Bone marrow (tissue), 2 donors: ENCODE measurements around the gene IVNS1ABP.
"Not testable (repeated sequence)": the region's sequence is repeated elsewhere in the genome, so short reads cannot be mapped to it uniquely, and the experiment has no call there.

Source experiments
- DNase-seq, 2 donors: peaks; one replicate each; lab custom pipeline; 2025; lab: John Stamatoyannopoulos, UW

Gene IVNS1ABP

GRCh38 chr1:185255595-185255994 lies 61.4 kb downstream of the IVNS1ABP start:
- DNase-seq: not testable (repeated sequence)

GRCh38 chr1:185252404-185252803 lies 64.6 kb downstream of the IVNS1ABP start:
- not testable (repeated sequence) for DNase-seq

GRCh38 chr1:185251928-185252327 lies 65.1 kb downstream of the IVNS1ABP start:
- not testable (repeated sequence) for DNase-seq

- no peak for DNase-seq
These were observed 67.0 kb downstream of the IVNS1ABP start for GRCh38 chr1:185250063-185250462.

GRCh38 chr1:185249563-185249962 lies 67.5 kb downstream of the IVNS1ABP start:
- DNase-seq: no peak
